Body of pancreas (tissue), 4 donors: ENCODE measurements around the gene UST. TPM values are rescaled to one million over a fixed set of nuclear protein-coding genes. Genes with fewer than 3 reads are reported as not detected.

Experiments
- ATAC-seq: fragments of 150-250 bp; one replicate; pipeline ENCODE4 v1.9.1; 2016
- DNase-seq, 4 donors: peaks; one replicate each; pipeline ENCODE4 v3.0.0-alpha.2; 2019
- H3K27ac ChIP-seq, 4 donors: fragments of 200-600 bp; sonication (generic); 1 replicate in 3 of 4; 2 replicates in 1 of 4; pipeline versions ENCODE4 v1.5.1 to v1.6.1; 2016 to 2019; ENCODE audit warnings: mild to moderate bottlenecking in 1 of 4, mixed read lengths in 1 of 4, moderate library complexity in 1 of 4
- H3K27me3 ChIP-seq, 2 donors: fragments of 200-600 bp; sonication (generic); one replicate each; pipeline ENCODE4 v1.6.0; 2016; ENCODE audit warnings: mild to moderate bottlenecking in 1 of 2
- H3K36me3 ChIP-seq, 2 donors: fragments of 200-600 bp; sonication (generic); replicated peaks in 1 of 2; 2 replicates each; pipeline ENCODE4 v1.5.1; 2016; ENCODE audit warnings: low read depth in 2 of 2; ENCODE audit not compliant: insufficient read depth in 1 of 2
- H3K4me1 ChIP-seq: fragments of 200-600 bp; sonication (generic); one replicate; pipeline ENCODE4 v1.6.0; 2016
- H3K4me3 ChIP-seq, 2 donors: fragments of 200-600 bp; sonication (generic); 1 replicate in 1 of 2; 2 replicates in 1 of 2; pipeline ENCODE4 v1.5.1; 2016 to 2019
- H3K9me3 ChIP-seq, 3 donors: fragments of 200-600 bp; sonication (generic); 1 replicate in 2 of 3; 2 replicates in 1 of 3; pipeline ENCODE4 v1.5.1; 2016
- CTCF ChIP-seq, 7 experiments: fragments of 450-650 bp in 4 of 7; fragments of 200-600 bp in 3 of 7; sonication (generic) in 3 of 7; IDR thresholded peaks; one replicate each; pipeline ENCODE4 v1.5.1; 2016 to 2019; ENCODE audit warnings: antibody characterized with exemption in 7 of 7
- POLR2A ChIP-seq, 3 donors: fragments of 450-650 bp; IDR thresholded peaks; one replicate each; pipeline ENCODE4 v1.6.1; 2016; ENCODE audit warnings: antibody characterized with exemption in 3 of 3, mild to moderate bottlenecking in 2 of 3
- WGBS, 2 donors: methylation state at CpG; one replicate each; pipeline ENCODE4 v1.1.5; 2017; 5-methylcytosine and 5-hydroxymethylcytosine counted together
- intact Hi-C: fragments of 100-400 bp; cut with DNase I; formaldehyde crosslinking; loops from one replicate; pipeline ENCODE4 v1.15.1; 2023
- total RNA-seq, 2 donors: library from RNA; depleted of rRNA; stranded (reverse); fragments of >200 nt; gene quantifications; one replicate each; pipeline ENCODE4 v1.1.0, GENCODE V29; 2016

The UST gene
- total RNA-seq, 2 donors from 2014 or later = 11.4 to 28.3 TPM

- no peak for TF ChIP-seq CTCF (IDR thresholded peaks at IDR 0.05)
- no peak for TF ChIP-seq POLR2A (IDR thresholded peaks at IDR 0.05)
- intact Hi-C loops = no loop called here
- 8 to 10% methylated on average over 8 of the region's 8 CpGs for WGBS, 2 donors
- peak overlapping the region in 1 of 4 donors; percentile 6 for H3K27ac ChIP-seq
- DNase-seq (peak in 2 of 4 donors; percentile 23 to 32), ATAC-seq (peak; percentile 45)
- H3K4me3 ChIP-seq = peak overlapping the region in 1 of 2 donors; percentile 15
- no peaks in the 10 kb centered on the region for H3K9me3 ChIP-seq
- H3K4me1 ChIP-seq = peaks cover 11% of the 10 kb centered on the region
- no peaks in the 10 kb centered on the region for H3K36me3 ChIP-seq
- H3K27me3 ChIP-seq = no peaks in the 10 kb centered on the region
Observed at GRCh38 chr6:148700741-148701311, 46.0 kb upstream of the UST start.

GRCh38 chr6:148701375-148701774 is 45.5 kb upstream of the UST start:
- Histone ChIP-seq H3K27me3 (no peaks in the 10 kb centered on the region), H3K9me3 (no peaks in the 10 kb centered on the region), H3K27ac (no peak overlapping the region), H3K36me3 (no peaks in the 10 kb centered on the region), H3K4me3 (no peak overlapping the region), H3K4me1 (peaks cover 11% of the 10 kb centered on the region)
- no peak for ATAC-seq
- DNase-seq = no peak
- TF ChIP-seq CTCF (IDR thresholded peaks at IDR 0.05) = no peak
- no peak for TF ChIP-seq POLR2A (IDR thresholded peaks at IDR 0.05)
- intact Hi-C loops = no loop called here
- 76 to 77% methylated on average over 3 of the region's 3 CpGs for WGBS, 2 donors

- Histone ChIP-seq H3K9me3 (no peaks in the 10 kb centered on the region), H3K27ac (no peak overlapping the region), H3K4me1 (peaks cover 11% of the 10 kb centered on the region), H3K36me3 (no peaks in the 10 kb centered on the region), H3K4me3 (no peak overlapping the region), H3K27me3 (no peaks in the 10 kb centered on the region)
- DNase-seq = no peak
- WGBS, 2 donors = 47 to 58% methylated on average over 2 of the region's 2 CpGs
- no peak for TF ChIP-seq CTCF (IDR thresholded peaks at IDR 0.05)
- TF ChIP-seq POLR2A (IDR thresholded peaks at IDR 0.05) = no peak
- no peak for ATAC-seq
- intact Hi-C loops = no loop called here
Observed at GRCh38 chr6:148703900-148704299, 42.9 kb upstream of the UST start.

- Histone ChIP-seq H3K4me3 (no peak overlapping the region), H3K9me3 (no peaks in the 10 kb centered on the region), H3K27me3 (no peaks in the 10 kb centered on the region), H3K4me1 (peaks cover 11% of the 10 kb centered on the region), H3K27ac (no peak overlapping the region), H3K36me3 (no peaks in the 10 kb centered on the region)
- TF ChIP-seq CTCF (IDR thresholded peaks at IDR 0.05) (no peak), POLR2A (IDR thresholded peaks at IDR 0.05) (no peak)
- ATAC-seq (no peak), DNase-seq (no peak)
- intact Hi-C loops = no loop called here
- 80% methylated on average over 7 of the region's 7 CpGs for WGBS, 2 donors
Observed at GRCh38 chr6:148704400-148705246, 42.2 kb upstream of the UST start.
